SK-N-SH treated with all-trans-retinoic acid at 6 μM for 48 hours (cell line): ENCODE data around the gene DTNA.

Experiments used
- ATAC-seq: fragments of 200-7000 bp; cut with Tn5 transposase; 3 replicates; pipeline ENCODE4 v1.9.1; 2020; ENCODE audit warnings: mild to moderate bottlenecking, moderate library complexity
- CSDC2 ChIP-seq: fragments of 250-450 bp; sonication (Bioruptor Pico); IDR thresholded peaks from 2 replicates; pipeline ENCODE4 v1.5.0; 2020; ENCODE audit warnings: mild to moderate bottlenecking, moderate library complexity
- ESRRG ChIP-seq: fragments of 250-450 bp; sonication (Bioruptor Pico); IDR thresholded peaks from 2 replicates; pipeline ENCODE4 v1.6.1; 2021; ENCODE audit warnings: mild to moderate bottlenecking
- GLIS3 ChIP-seq: fragments of 250-450 bp; sonication (Bioruptor Pico); IDR thresholded peaks from 2 replicates; pipeline ENCODE4 v1.5.0; 2020; ENCODE audit warnings: mild to moderate bottlenecking, moderate library complexity
- ISL1 ChIP-seq: fragments of 250-450 bp; sonication (Bioruptor Pico); IDR thresholded peaks from 2 replicates; pipeline ENCODE4 v2.1.2; 2022; ENCODE audit warnings: mild to moderate bottlenecking, moderate library complexity
- OSR1 ChIP-seq: fragments of 250-450 bp; sonication (Bioruptor Pico); IDR thresholded peaks from 2 replicates; pipeline ENCODE4 v1.8.0; 2022; ENCODE audit warnings: moderate library complexity, mild to moderate bottlenecking, inconsistent platforms
- POU6F1 ChIP-seq: fragments of 250-450 bp; sonication (Bioruptor Pico); IDR thresholded peaks from 2 replicates; pipeline ENCODE4 v1.8.0; 2021; ENCODE audit warnings: low read depth, mild to moderate bottlenecking, moderate library complexity, borderline replicate concordance
- PPARA ChIP-seq: fragments of 250-450 bp; sonication (Bioruptor Pico); IDR thresholded peaks from 2 replicates; pipeline ENCODE4 v1.5.0; 2020; ENCODE audit warnings: mild to moderate bottlenecking, borderline replicate concordance
- RARB ChIP-seq: fragments of 250-450 bp; sonication (Bioruptor Pico); IDR thresholded peaks from 2 replicates; pipeline ENCODE4 v1.8.0; 2021; ENCODE audit warnings: mild to moderate bottlenecking, moderate library complexity
- SNAI2 ChIP-seq: fragments of 250-450 bp; sonication (Bioruptor Pico); IDR thresholded peaks from 2 replicates; pipeline ENCODE4 v1.5.0; 2020; ENCODE audit warnings: mild to moderate bottlenecking, moderate library complexity
- TCF4 ChIP-seq: fragments of 250-450 bp; sonication (Bioruptor Pico); IDR thresholded peaks from 2 replicates; pipeline ENCODE4 v1.8.0; 2021; ENCODE audit warnings: mild to moderate bottlenecking, moderate library complexity, borderline replicate concordance
- TOX ChIP-seq: fragments of 250-450 bp; sonication (Bioruptor Pico); IDR thresholded peaks from 2 replicates; pipeline ENCODE4 v1.8.0; 2021; ENCODE audit warnings: mild to moderate bottlenecking, moderate library complexity, borderline replicate concordance
- TSHZ2 ChIP-seq: fragments of 250-450 bp; sonication (Bioruptor Pico); IDR thresholded peaks from 2 replicates; pipeline ENCODE4 v1.5.0; 2020; ENCODE audit warnings: mild to moderate bottlenecking, moderate library complexity
- ZC3H10 ChIP-seq: fragments of 250-450 bp; sonication (Bioruptor Pico); IDR thresholded peaks from 2 replicates; pipeline ENCODE4 v1.5.1; 2021; ENCODE audit warnings: mild to moderate bottlenecking, moderate library complexity
- ZFP3 ChIP-seq: fragments of 250-450 bp; sonication (Bioruptor Pico); IDR thresholded peaks from 2 replicates; pipeline ENCODE4 v1.5.0; 2020; ENCODE audit warnings: mild to moderate bottlenecking, moderate library complexity
- ZFP30 ChIP-seq: fragments of 450-650 bp; formaldehyde crosslinking; IDR thresholded peaks from 2 replicates; pipeline ENCODE4 v1.5.0; 2022; ENCODE audit warnings: mild to moderate bottlenecking, moderate library complexity
- ZNF565 ChIP-seq: fragments of 450-650 bp; formaldehyde crosslinking; conservative IDR thresholded peaks from 2 replicates; pipeline ENCODE4 v1.5.0; 2020; ENCODE audit warnings: low read depth, mild to moderate bottlenecking, moderate library complexity
- ZNF70 ChIP-seq: fragments of 450-650 bp; formaldehyde crosslinking; IDR thresholded peaks from 2 replicates; pipeline ENCODE4 v1.5.0; 2020; ENCODE audit warnings: mild to moderate bottlenecking, moderate library complexity
- ZNF8 ChIP-seq: fragments of 450-650 bp; formaldehyde crosslinking; IDR thresholded peaks from 2 replicates; pipeline ENCODE4 v1.5.0; 2020; ENCODE audit warnings: mild to moderate bottlenecking, moderate library complexity
- TF ChIP-seq, protein P1 (sequence below): fragments of 250-450 bp; sonication (Bioruptor Pico); IDR thresholded peaks from 2 replicates; pipeline ENCODE4 v1.8.0; 2020; ENCODE audit warnings: mild to moderate bottlenecking, moderate library complexity, borderline replicate concordance
- TF ChIP-seq, protein P2 (sequence below): fragments of 250-450 bp; sonication (Bioruptor Pico); IDR thresholded peaks from 2 replicates; pipeline ENCODE4 v1.5.1; 2020; ENCODE audit warnings: low read depth, mild to moderate bottlenecking, moderate library complexity
- TF ChIP-seq, protein P3 (sequence below): fragments of 250-450 bp; sonication (Bioruptor Pico); IDR thresholded peaks from 2 replicates; pipeline ENCODE4 v1.5.1; 2021; ENCODE audit warnings: mild to moderate bottlenecking, moderate library complexity

Gene DTNA

DNA sequence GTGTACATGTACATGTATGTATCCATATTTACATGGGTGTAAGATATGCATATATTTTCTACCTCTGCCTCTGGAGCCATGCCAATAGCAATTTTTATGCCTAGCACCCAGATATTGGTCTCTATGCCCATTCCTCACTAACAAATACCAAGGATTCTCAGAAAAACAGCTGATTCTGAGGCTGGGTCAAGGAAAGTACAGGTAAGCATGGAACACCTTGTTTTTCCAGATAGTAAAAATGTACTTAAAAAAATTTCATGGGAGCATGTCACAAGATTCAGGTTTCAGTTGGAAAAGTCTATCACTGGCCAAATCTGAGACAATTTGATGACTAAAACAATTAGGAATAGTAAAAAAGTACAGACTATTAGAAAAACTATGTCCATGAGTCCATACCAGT lies 216.6 kb downstream of the DTNA start:
- TF ChIP-seq ZC3H10 (CRISPR knock-in tag), result no peak
- no peak for TF ChIP-seq OSR1
- no peak for TF ChIP-seq ZFP30 (CRISPR knock-in tag)
- TF ChIP-seq TSHZ2 (CRISPR knock-in tag), result no peak
- no peak for TF ChIP-seq ZFP3
- TF ChIP-seq TOX (CRISPR knock-in tag), result no peak
- no peak for TF ChIP-seq ZNF70 (CRISPR knock-in tag)
- TF ChIP-seq, protein P1, sequence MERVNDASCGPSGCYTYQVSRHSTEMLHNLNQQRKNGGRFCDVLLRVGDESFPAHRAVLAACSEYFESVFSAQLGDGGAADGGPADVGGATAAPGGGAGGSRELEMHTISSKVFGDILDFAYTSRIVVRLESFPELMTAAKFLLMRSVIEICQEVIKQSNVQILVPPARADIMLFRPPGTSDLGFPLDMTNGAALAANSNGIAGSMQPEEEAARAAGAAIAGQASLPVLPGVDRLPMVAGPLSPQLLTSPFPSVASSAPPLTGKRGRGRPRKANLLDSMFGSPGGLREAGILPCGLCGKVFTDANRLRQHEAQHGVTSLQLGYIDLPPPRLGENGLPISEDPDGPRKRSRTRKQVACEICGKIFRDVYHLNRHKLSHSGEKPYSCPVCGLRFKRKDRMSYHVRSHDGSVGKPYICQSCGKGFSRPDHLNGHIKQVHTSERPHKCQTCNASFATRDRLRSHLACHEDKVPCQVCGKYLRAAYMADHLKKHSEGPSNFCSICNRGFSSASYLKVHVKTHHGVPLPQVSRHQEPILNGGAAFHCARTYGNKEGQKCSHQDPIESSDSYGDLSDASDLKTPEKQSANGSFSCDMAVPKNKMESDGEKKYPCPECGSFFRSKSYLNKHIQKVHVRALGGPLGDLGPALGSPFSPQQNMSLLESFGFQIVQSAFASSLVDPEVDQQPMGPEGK (CRISPR knock-in tag), result no peak
- ATAC-seq, result no peak

GRCh38 chr18:34928088-34928753 lies 218.1 kb downstream of the DTNA start:
- no peak for TF ChIP-seq SNAI2 (CRISPR knock-in tag)
- TF ChIP-seq ZNF565 (CRISPR knock-in tag), result no peak
- no peak for TF ChIP-seq CSDC2 (CRISPR knock-in tag)
- no peak for TF ChIP-seq ZFP3
- no peak for TF ChIP-seq GLIS3 (CRISPR knock-in tag)
- no peak for TF ChIP-seq OSR1
- TF ChIP-seq ESRRG (CRISPR knock-in tag), result no peak
- TF ChIP-seq PPARA (CRISPR knock-in tag), result no peak
- TF ChIP-seq TCF4, result no peak
- no peak for TF ChIP-seq ZNF8 (CRISPR knock-in tag)
- TF ChIP-seq POU6F1, result no peak
- TF ChIP-seq, protein P2, sequence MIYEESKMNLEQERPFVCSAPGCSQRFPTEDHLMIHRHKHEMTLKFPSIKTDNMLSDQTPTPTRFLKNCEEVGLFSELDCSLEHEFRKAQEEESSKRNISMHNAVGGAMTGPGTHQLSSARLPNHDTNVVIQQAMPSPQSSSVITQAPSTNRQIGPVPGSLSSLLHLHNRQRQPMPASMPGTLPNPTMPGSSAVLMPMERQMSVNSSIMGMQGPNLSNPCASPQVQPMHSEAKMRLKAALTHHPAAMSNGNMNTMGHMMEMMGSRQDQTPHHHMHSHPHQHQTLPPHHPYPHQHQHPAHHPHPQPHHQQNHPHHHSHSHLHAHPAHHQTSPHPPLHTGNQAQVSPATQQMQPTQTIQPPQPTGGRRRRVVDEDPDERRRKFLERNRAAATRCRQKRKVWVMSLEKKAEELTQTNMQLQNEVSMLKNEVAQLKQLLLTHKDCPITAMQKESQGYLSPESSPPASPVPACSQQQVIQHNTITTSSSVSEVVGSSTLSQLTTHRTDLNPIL, result no peak
- TF ChIP-seq ISL1 (CRISPR knock-in tag), result no peak
- no peak for TF ChIP-seq ZC3H10 (CRISPR knock-in tag)
- TF ChIP-seq ZFP30 (CRISPR knock-in tag), result no peak
- no peak for TF ChIP-seq RARB (CRISPR knock-in tag)
- TF ChIP-seq, protein P3, sequence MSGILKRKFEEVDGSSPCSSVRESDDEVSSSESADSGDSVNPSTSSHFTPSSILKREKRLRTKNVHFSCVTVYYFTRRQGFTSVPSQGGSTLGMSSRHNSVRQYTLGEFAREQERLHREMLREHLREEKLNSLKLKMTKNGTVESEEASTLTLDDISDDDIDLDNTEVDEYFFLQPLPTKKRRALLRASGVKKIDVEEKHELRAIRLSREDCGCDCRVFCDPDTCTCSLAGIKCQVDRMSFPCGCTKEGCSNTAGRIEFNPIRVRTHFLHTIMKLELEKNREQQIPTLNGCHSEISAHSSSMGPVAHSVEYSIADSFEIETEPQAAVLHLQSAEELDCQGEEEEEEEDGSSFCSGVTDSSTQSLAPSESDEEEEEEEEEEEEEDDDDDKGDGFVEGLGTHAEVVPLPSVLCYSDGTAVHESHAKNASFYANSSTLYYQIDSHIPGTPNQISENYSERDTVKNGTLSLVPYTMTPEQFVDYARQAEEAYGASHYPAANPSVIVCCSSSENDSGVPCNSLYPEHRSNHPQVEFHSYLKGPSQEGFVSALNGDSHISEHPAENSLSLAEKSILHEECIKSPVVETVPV, result no peak
- no peak for TF ChIP-seq ZNF70 (CRISPR knock-in tag)
- TF ChIP-seq, protein P1 (CRISPR knock-in tag), result no peak
- TF ChIP-seq TOX (CRISPR knock-in tag), result no peak
- no peak for ATAC-seq
